ES-I3 (cell line): ENCODE data around the gene DENND6A.
"Not testable (repeated sequence)": the region's sequence is repeated elsewhere in the genome, so short reads cannot be mapped to it uniquely, and the experiment has no call there.

Experiments used
- H3K36me3 ChIP-seq: 2 replicates; pipeline ENCODE4 v1.6.1; 2013; ENCODE audit warnings: mild to moderate bottlenecking, low read length, control low read depth, moderate library complexity; ENCODE audit not compliant: insufficient read depth
- H3K4me1 ChIP-seq: 2 replicates; pipeline ENCODE4 v1.6.1; 2013; ENCODE audit warnings: mild to moderate bottlenecking, control low read depth, low read length; ENCODE audit not compliant: insufficient read depth
- H3K9ac ChIP-seq: 2 replicates; pipeline ENCODE4 v1.6.1; 2013; ENCODE audit warnings: low read depth, mild to moderate bottlenecking, low read length, moderate library complexity
- H3K9me3 ChIP-seq: 2 replicates; pipeline ENCODE4 v1.6.1; 2013; ENCODE audit warnings: mild to moderate bottlenecking, low read length, moderate library complexity; ENCODE audit not compliant: control insufficient read depth, insufficient read depth

The DENND6A gene

DNA sequence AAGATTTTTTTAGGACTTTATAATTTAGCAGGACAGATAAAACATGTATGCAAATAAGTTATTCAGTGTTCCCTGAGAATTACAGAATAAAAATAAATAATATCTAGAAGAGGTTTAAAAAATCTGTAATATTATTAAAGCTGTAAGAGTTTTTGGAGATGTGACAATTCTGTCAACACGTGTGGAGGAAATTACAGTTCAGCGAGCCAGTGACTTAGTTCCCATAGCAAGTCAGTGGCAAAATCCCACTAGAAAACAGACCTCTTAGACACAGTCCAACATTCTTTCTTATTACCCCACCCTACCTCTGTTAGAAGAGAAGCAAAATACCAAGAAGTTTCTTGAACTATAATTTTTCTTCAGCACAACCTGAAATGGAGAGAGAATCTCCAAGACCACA, 16.2 kb upstream of the DENND6A start:
- H3K36me3 ChIP-seq: no peaks in the 10 kb centered on the region
- no peak overlapping the region for H3K9ac ChIP-seq
- no peaks in the 10 kb centered on the region for H3K4me1 ChIP-seq
- H3K9me3 ChIP-seq: no peaks in the 10 kb centered on the region

DNA sequence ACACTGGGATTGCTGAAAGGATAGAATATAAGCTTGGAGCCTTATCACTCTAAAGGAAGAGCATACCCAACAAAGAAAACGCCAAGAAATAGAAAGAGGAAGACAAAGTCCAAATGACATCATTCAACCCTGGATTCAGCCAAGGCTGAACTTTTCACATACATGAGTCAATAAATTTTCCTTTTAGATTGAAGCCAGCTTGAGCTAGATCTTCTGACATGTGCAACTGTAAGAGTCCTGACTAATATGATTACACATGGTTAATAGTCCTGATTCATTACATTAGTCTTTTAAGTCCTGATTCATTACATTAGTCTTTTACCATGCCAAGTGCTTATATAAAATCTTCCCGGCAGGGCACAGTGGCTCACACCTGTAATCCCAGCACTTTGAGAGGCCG, 13.6 kb upstream of the DENND6A start:
- H3K4me1 ChIP-seq: no peaks in the 10 kb centered on the region

DNA sequence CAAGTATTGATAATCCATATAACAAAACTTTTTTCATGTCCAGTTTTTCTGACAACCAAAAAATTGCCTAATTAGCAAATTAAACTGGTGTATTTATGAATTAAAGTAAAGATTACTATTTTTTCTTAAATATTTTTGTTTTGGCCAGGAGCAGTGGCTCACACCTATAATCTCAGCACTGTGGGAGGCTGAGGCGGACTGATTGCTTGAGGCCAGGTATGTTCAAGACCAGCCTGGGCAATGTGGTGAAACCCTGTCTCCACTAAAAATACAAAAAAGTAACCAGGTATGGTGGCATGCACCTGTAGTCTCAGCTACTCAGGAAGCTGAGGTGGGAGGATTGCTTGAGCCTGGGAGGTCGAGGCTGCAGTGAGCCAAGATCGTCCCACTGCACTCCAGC, 12.5 kb upstream of the DENND6A start:
- H3K36me3 ChIP-seq, H3K9ac ChIP-seq, H3K9me3 ChIP-seq, H3K4me1 ChIP-seq: not testable (repeated sequence)

More for the DNA sequence above, 13.6 kb upstream of the DENND6A start:
- H3K9me3 ChIP-seq: no peaks in the 10 kb centered on the region
- no peaks in the 10 kb centered on the region for H3K36me3 ChIP-seq
- no peak overlapping the region for H3K9ac ChIP-seq

GRCh38 chr3:57701781-57702180, 8.9 kb upstream of the DENND6A start:
- Histone ChIP-seq H3K9me3 (no peaks in the 10 kb centered on the region), H3K4me1 (no peaks in the 10 kb centered on the region), H3K36me3 (no peaks in the 10 kb centered on the region), H3K9ac (no peak overlapping the region)

GRCh38 chr3:57700737-57701136, 7.9 kb upstream of the DENND6A start:
- Histone ChIP-seq H3K4me1 (no peaks in the 10 kb centered on the region), H3K9ac (no peak overlapping the region), H3K9me3 (no peaks in the 10 kb centered on the region), H3K36me3 (no peaks in the 10 kb centered on the region)

DNA sequence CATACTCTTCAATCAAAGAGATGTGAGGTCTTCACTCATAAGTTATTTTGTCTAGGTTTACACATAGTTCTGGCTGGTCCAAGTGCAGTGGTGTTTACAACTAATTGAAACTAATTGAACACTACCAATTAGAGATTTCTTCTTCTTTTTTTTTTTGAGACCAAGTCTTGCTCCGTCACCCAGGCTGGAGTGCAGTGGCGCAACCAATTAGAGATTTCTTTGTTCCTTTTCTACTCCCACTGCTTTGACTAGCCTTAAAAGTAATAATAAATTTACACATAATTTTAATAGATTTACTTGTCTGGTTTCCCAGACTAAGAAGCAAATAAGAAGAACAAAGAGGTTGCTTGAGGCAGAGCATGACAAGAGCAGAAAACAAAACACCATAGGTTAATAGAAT, 6.7 kb upstream of the DENND6A start:
- Histone ChIP-seq H3K36me3 (no peaks in the 10 kb centered on the region), H3K9ac (no peak overlapping the region)

GRCh38 chr3:57696801-57697321, 4.0 kb upstream of the DENND6A start:
- Histone ChIP-seq H3K4me1 (no peaks in the 10 kb centered on the region), H3K9ac (no peak overlapping the region), H3K36me3 (no peaks in the 10 kb centered on the region), H3K9me3 (no peaks in the 10 kb centered on the region)

More for the DNA sequence above, 6.7 kb upstream of the DENND6A start:
- Histone ChIP-seq H3K9me3 (no peaks in the 10 kb centered on the region), H3K4me1 (no peaks in the 10 kb centered on the region)

GRCh38 chr3:57694146-57694545, 1.3 kb upstream of the DENND6A start:
- no peak overlapping the region for H3K9ac ChIP-seq
- H3K9me3 ChIP-seq: no peaks in the 10 kb centered on the region
- no peaks in the 10 kb centered on the region for H3K36me3 ChIP-seq
- no peaks in the 10 kb centered on the region; the same call in 1 of the 2 replicates for H3K4me1 ChIP-seq

DNA sequence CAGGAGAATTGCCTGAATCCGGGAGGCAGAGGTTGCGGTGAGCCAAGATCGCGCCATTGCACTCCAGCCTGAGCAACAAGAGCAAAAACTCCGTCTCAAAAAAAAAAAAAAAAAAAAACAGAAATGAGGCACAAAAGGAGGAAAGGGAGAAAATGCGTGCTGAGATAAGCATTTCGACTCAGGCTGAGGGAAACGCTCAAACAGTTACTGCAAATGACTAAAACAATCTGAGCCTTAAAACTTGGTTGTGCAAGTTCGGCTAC, 813 bp downstream of the DENND6A start:
- H3K4me1 ChIP-seq, H3K9me3 ChIP-seq, H3K36me3 ChIP-seq: not testable (repeated sequence)
- H3K9ac ChIP-seq: peak overlapping the region; percentile 82

GRCh38 chr3:57691411-57692132, 1.3 kb downstream of the DENND6A start:
- Histone ChIP-seq H3K36me3 (no peaks in the 10 kb centered on the region), H3K9ac (peak overlapping the region; percentile 82), H3K9me3 (no peaks in the 10 kb centered on the region), H3K4me1 (no peaks in the 10 kb centered on the region; the same call in 1 of the 2 replicates)

DNA sequence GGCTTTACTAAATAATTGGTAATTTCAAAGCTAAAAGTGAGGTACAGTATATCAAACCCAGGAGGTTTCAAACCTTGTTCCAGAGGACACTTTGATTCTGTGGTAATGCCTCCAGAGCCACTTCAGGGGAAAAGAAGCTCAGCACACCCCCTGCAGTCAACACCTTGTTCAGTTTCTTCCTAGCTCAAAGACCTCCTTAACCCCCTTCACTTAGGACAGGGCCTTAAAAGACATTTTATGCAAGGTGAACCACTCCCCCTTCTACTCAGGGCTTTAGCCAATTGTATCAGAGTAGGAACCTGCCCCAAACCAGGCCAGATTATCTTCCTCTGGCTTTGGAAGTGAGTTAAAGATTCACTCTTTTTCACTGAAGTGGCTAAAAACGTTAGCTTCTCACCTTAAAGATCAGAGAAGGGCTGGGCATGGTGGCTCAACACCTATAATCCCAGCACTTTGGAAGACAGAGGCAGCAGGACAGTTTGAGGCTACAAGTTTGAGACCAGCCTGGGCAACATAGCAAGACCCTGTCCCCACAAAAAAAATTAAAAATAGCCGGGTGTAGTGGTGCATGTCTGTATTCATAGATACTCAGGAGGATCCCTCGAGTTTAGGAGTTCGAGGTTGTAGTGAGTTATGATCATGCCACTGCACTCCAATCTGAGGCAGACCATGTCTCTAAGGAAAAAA, 3.4 kb downstream of the DENND6A start:
- Histone ChIP-seq H3K36me3 (no peaks in the 10 kb centered on the region), H3K9me3 (no peaks in the 10 kb centered on the region), H3K9ac (no peak overlapping the region), H3K4me1 (no peaks in the 10 kb centered on the region; the same call in 1 of the 2 replicates)

GRCh38 chr3:57688291-57688690, 4.6 kb downstream of the DENND6A start:
- Histone ChIP-seq H3K36me3 (no peaks in the 10 kb centered on the region), H3K9me3 (no peaks in the 10 kb centered on the region), H3K4me1 (no peaks in the 10 kb centered on the region; the same call in 1 of the 2 replicates), H3K9ac (no peak overlapping the region)

DNA sequence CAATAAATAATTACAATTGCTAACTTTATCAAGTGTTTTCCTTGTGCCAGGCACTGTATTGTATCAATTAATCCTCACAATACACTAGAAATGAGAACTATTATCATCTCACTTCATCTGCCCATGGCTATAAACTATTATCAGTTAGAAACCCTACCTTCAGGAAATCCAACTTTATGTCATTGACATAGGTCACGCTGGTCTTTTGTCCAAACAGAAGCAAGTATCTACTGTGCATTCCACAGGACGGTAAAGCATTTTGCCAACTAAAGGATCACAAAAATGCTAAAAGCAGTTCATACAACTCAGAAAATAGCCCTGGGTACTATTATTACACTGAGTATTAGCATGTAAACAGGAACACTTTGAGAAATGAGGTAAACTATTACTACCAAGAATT, 9.6 kb downstream of the DENND6A start:
- Histone ChIP-seq H3K9ac (no peak overlapping the region), H3K4me1 (no peaks in the 10 kb centered on the region; the same call in 1 of the 2 replicates), H3K9me3 (no peaks in the 10 kb centered on the region), H3K36me3 (no peaks in the 10 kb centered on the region; the same call in 1 of the 2 replicates)

DNA sequence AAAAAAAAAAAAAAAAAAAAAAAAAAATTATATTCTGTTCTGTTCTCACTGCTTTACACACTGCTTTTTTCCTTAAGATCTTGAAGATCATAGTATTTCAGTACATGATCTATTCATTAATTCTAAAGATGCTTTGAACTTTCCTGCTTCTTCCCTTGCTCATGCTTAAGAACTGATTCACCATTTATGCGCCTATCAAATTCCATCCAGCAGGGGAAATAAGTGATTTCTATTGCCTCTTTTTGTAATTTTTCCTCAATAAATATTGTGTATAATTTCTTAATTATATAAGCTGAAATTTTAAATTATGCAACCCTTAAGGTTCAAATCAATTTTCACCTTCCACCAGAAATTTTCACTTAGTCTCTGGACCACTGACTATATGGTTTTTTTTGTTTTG, 10.6 kb downstream of the DENND6A start:
- no peaks in the 10 kb centered on the region for H3K9me3 ChIP-seq
- no peaks in the 10 kb centered on the region; the same call in 1 of the 2 replicates for H3K36me3 ChIP-seq
- H3K9ac ChIP-seq: no peak overlapping the region
- no peaks in the 10 kb centered on the region for H3K4me1 ChIP-seq

DNA sequence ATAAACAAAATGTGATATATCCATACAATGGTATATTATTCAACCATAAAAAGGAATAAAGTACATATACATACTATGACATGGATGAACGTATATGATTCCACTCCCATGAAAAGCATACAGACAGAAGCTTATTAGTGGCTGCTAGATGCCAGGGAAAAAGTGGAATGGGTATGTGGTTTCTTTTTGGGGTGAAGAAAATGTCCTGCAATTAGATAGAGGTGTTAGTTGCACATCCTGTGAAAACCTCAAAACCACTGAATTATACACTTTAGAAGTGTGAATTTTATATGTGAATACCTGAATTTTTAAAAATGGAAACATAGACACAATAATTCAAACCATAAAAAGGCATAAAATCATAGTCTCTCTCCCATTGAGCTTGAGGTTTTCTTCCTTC, 11.2 kb downstream of the DENND6A start:
- no peaks in the 10 kb centered on the region for H3K4me1 ChIP-seq
- no peaks in the 10 kb centered on the region for H3K9me3 ChIP-seq
- no peaks in the 10 kb centered on the region; the same call in 1 of the 2 replicates for H3K36me3 ChIP-seq
- no peak overlapping the region for H3K9ac ChIP-seq
